HL-60 (cell line): ENCODE results near the gene GASK1A.
"Not testable (repeated sequence)": the region's sequence is repeated elsewhere in the genome, so short reads cannot be mapped to it uniquely, and the experiment has no call there.

ENCODE experiments used
- REST ChIP-seq: IDR thresholded peaks from 2 replicates; pipeline ENCODE4 v1.6.1; 2012; ENCODE audit warnings: low read depth; ENCODE audit not compliant: insufficient replicate concordance
- TF ChIP-seq, protein P1 (sequence below): IDR thresholded peaks from one replicate; pipeline ENCODE4 v1.5.1; 2011; ENCODE audit warnings: low read length, control low read depth, inconsistent platforms; ENCODE audit not compliant: insufficient read depth

- TF ChIP-seq, protein P1, sequence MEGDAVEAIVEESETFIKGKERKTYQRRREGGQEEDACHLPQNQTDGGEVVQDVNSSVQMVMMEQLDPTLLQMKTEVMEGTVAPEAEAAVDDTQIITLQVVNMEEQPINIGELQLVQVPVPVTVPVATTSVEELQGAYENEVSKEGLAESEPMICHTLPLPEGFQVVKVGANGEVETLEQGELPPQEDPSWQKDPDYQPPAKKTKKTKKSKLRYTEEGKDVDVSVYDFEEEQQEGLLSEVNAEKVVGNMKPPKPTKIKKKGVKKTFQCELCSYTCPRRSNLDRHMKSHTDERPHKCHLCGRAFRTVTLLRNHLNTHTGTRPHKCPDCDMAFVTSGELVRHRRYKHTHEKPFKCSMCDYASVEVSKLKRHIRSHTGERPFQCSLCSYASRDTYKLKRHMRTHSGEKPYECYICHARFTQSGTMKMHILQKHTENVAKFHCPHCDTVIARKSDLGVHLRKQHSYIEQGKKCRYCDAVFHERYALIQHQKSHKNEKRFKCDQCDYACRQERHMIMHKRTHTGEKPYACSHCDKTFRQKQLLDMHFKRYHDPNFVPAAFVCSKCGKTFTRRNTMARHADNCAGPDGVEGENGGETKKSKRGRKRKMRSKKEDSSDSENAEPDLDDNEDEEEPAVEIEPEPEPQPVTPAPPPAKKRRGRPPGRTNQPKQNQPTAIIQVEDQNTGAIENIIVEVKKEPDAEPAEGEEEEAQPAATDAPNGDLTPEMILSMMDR = not testable (repeated sequence)
- not testable (repeated sequence) for TF ChIP-seq REST
These were observed 91.6 kb downstream of the GASK1A start for GRCh38 chr3:43070670-43071069.
